OCI-LY3 (cell line): Measurements from ENCODE around the gene RHCE.

ENCODE experiments used
- H2AFZ ChIP-seq: fragments of 200-600, 300-600 bp; shearing (Covaris generic); 2 replicates; pipeline ENCODE4 v1.6.0; 2014; ENCODE audit warnings: antibody characterized with exemption, low read depth, low read length
- H3K27ac ChIP-seq: fragments of 200-600, 300-600 bp; sonication (generic); 2 replicates; pipeline ENCODE4 v1.5.1; 2014; ENCODE audit warnings: mild to moderate bottlenecking, low read length, moderate library complexity, mixed read lengths
- H3K27me3 ChIP-seq: fragments of 200-600, 300-600 bp; sonication (generic); 2 replicates; pipeline ENCODE4 v1.6.1; 2014; ENCODE audit warnings: low read depth, low read length, mixed read lengths
- H3K36me3 ChIP-seq: fragments of 200-600, 300-600 bp; sonication (generic); replicated peaks from 2 replicates; pipeline ENCODE3; 2014; ENCODE audit warnings: low read depth, low read length, mixed read lengths
- H3K4me1 ChIP-seq: fragments of 300-600, 200-600 bp; sonication (generic); 2 replicates; pipeline ENCODE4 v1.6.1; 2014; ENCODE audit warnings: low read length, mixed read lengths
- H3K4me2 ChIP-seq: fragments of 200-600, 300-600 bp; sonication (generic); 2 replicates; pipeline ENCODE4 v1.6.1; 2014; ENCODE audit warnings: low read length, mixed read lengths
- H3K4me3 ChIP-seq: fragments of 300-600, 200-600 bp; sonication (generic); 2 replicates; pipeline ENCODE4 v1.5.1; 2014; ENCODE audit warnings: antibody characterized with exemption, mild to moderate bottlenecking, low read length, moderate library complexity
- H3K79me2 ChIP-seq: fragments of 300-600, 200-600 bp; shearing (Covaris generic); 2 replicates; pipeline ENCODE4 v1.6.1; 2014; ENCODE audit warnings: mild to moderate bottlenecking, low read length, mixed read lengths
- H3K9ac ChIP-seq: fragments of 300-600, 200-600 bp; shearing (Covaris generic); 2 replicates; pipeline ENCODE4 v1.6.0; 2014; ENCODE audit warnings: mild to moderate bottlenecking, low read length, moderate library complexity
- H3K9me3 ChIP-seq: fragments of 200-600, 300-600 bp; shearing (Covaris generic); 2 replicates; pipeline ENCODE4 v1.6.1; 2014; ENCODE audit warnings: low read length, mixed read lengths; ENCODE audit not compliant: insufficient read depth
- H4K20me1 ChIP-seq: fragments of 200-600, 300-600 bp; sonication (generic); 2 replicates; pipeline ENCODE4 v1.6.1; 2016; ENCODE audit warnings: low read length, mixed read lengths; ENCODE audit not compliant: insufficient read depth
- EZH2phosphoT487 ChIP-seq: fragments of 200-600 bp; shearing (Covaris generic); IDR thresholded peaks from 2 replicates; pipeline ENCODE4 v1.6.1; 2018; ENCODE audit warnings: antibody characterized with exemption, mixed run types, low read depth
- TF ChIP-seq, protein P1 (sequence below): fragments of 200-600, 300-600 bp; sonication (generic); IDR thresholded peaks from 2 replicates; pipeline ENCODE4 v1.5.1; 2014; ENCODE audit warnings: antibody characterized with exemption, low read length, low read depth

The RHCE gene

DNA sequence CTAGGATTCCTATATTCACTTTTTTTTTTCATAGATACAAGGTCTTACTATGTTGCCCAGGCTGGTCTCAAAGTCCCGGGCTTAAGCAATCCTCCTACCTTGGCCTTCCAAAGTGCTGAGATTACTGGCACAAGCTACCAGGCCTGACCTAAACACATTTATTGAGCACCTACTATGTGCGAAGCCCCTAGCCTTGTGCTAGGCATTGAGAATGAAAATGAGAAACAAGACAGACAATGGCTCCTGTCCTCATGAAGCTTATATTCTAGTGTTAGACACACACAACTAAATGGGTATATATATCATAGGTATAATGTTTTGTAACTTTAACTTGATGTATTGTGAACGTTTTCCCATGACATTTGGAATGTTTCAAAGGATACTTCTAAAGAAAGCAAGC, 71.0 kb downstream of the RHCE start:
- H3K79me2 ChIP-seq = peaks cover 3% of the 10 kb centered on the region; the same call in 1 of the 2 replicates
- H4K20me1 ChIP-seq = no peaks in the 10 kb centered on the region
- H3K27me3 ChIP-seq = no peaks in the 10 kb centered on the region
- peaks cover 7% of the 10 kb centered on the region for H3K36me3 ChIP-seq
- H2AFZ ChIP-seq = no peak overlapping the region
- H3K4me1 ChIP-seq = no peaks in the 10 kb centered on the region
- TF ChIP-seq, protein P1, sequence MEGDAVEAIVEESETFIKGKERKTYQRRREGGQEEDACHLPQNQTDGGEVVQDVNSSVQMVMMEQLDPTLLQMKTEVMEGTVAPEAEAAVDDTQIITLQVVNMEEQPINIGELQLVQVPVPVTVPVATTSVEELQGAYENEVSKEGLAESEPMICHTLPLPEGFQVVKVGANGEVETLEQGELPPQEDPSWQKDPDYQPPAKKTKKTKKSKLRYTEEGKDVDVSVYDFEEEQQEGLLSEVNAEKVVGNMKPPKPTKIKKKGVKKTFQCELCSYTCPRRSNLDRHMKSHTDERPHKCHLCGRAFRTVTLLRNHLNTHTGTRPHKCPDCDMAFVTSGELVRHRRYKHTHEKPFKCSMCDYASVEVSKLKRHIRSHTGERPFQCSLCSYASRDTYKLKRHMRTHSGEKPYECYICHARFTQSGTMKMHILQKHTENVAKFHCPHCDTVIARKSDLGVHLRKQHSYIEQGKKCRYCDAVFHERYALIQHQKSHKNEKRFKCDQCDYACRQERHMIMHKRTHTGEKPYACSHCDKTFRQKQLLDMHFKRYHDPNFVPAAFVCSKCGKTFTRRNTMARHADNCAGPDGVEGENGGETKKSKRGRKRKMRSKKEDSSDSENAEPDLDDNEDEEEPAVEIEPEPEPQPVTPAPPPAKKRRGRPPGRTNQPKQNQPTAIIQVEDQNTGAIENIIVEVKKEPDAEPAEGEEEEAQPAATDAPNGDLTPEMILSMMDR = no peak
- TF ChIP-seq EZH2phosphoT487 = no peak
- H3K9me3 ChIP-seq = no peaks in the 10 kb centered on the region
- H3K9ac ChIP-seq = no peak overlapping the region
- H3K4me2 ChIP-seq = no peak overlapping the region
- H3K27ac ChIP-seq = no peak overlapping the region
- no peak overlapping the region for H3K4me3 ChIP-seq

DNA sequence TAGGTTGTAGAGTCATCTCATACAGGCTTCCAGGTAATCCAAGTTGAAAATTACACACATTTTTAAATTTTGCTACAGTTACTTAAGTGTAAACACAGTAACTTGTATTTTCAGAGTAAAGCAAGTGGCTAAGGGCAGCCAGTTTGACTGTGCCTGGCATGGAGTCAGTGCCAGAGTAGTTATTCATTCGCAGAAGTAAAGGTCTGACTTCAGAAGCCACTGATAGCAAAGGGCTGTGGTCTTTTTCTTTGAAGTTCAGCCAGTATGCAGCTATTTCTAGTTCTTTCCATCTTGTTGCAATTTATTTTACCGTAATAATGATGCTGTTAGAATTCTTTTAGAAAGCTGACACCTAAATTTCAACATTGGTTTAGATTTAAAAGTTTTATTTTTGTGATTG, 73.1 kb downstream of the RHCE start:
- Histone ChIP-seq H3K27ac (no peak overlapping the region), H3K9me3 (no peaks in the 10 kb centered on the region), H3K27me3 (no peaks in the 10 kb centered on the region), H2AFZ (no peak overlapping the region), H3K4me3 (no peak overlapping the region), H3K36me3 (peaks cover 12% of the 10 kb centered on the region), H3K9ac (no peak overlapping the region), H3K4me1 (no peaks in the 10 kb centered on the region), H3K79me2 (peaks cover 18% of the 10 kb centered on the region), H4K20me1 (no peaks in the 10 kb centered on the region), H3K4me2 (no peak overlapping the region)
- TF ChIP-seq, protein P1 = no peak
- no peak for TF ChIP-seq EZH2phosphoT487

DNA sequence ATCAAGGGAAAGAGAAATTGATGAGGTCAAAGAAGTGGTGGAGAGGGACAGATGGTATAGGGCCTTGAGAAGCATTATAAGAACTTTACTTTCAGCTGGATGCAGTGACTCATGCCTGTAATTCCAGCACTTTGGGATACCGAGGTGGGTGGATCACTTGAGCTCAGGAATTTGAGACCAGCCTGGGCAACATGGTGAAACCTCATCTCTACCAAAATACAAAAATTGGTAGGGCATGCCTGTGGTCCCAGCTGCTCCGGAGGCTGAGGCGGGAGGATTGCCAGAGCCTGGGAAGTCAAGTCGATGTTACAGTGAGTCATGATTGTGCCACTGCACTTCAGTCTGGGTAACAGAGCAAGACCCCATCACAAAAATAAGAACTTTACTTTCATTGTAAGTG, 76.8 kb downstream of the RHCE start:
- Histone ChIP-seq H3K4me1 (0 out of 2 replicates have a peak, but pooled peaks cover 5% of the 10 kb centered on the region), H3K27me3 (no peaks in the 10 kb centered on the region), H3K79me2 (peaks cover 55% of the 10 kb centered on the region), H4K20me1 (peaks cover 9% of the 10 kb centered on the region), H3K4me2 (no peak overlapping the region), H3K36me3 (peaks cover 13% of the 10 kb centered on the region), H3K9me3 (no peaks in the 10 kb centered on the region), H3K27ac (no peak overlapping the region), H2AFZ (no peak overlapping the region), H3K9ac (no peak overlapping the region), H3K4me3 (no peak overlapping the region)
- TF ChIP-seq, protein P1 = no peak
- TF ChIP-seq EZH2phosphoT487 = no peak

DNA sequence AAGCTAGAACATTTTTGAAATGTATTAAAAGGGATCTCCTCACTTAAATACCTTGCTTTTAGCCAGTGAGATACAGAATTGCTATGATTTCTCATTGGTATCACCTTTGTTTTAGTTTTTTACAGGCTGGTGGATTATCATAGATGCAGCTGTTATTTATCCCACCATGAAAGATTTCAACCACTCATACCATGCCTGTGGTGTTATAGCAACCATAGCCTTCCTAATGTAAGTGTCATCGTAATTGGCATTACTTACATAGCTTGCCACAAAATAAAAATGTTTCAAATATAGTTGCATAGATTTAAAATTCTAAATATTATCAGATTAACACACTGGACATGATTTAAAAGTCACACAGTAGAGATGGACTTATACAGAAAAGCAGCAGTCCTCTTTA, 77.8 kb downstream of the RHCE start:
- Histone ChIP-seq H3K79me2 (peaks cover 59% of the 10 kb centered on the region), H3K4me3 (no peak overlapping the region), H3K9ac (no peak overlapping the region), H3K27me3 (no peaks in the 10 kb centered on the region), H2AFZ (no peak overlapping the region), H3K4me1 (0 out of 2 replicates have a peak, but pooled peaks cover 5% of the 10 kb centered on the region), H3K36me3 (peaks cover 13% of the 10 kb centered on the region), H3K9me3 (no peaks in the 10 kb centered on the region), H3K27ac (no peak overlapping the region), H4K20me1 (peaks cover 9% of the 10 kb centered on the region), H3K4me2 (no peak overlapping the region)
- no peak for TF ChIP-seq EZH2phosphoT487

DNA sequence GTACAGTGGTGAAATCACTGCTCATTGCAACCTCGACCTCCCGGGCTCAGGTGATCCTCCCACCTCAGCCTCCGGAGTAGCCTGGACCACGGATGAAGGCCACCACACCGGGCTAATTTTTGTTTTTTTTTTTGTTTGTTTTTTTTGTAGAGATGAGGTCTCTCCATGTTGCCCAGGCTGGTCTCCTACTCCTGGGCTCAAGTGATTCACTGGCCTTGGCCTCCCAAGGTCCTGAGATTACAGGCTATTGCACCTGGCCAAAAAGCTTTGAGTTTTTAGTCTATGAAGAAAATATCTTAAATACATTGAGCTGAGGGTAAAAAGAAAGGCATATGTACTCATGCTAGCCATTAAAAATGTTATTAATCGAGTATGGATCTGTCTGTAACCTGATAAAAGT, 78.9 kb downstream of the RHCE start:
- Histone ChIP-seq H3K4me1 (0 out of 2 replicates have a peak, but pooled peaks cover 5% of the 10 kb centered on the region), H3K9me3 (no peaks in the 10 kb centered on the region), H4K20me1 (peaks cover 9% of the 10 kb centered on the region), H3K27ac (no peak overlapping the region), H3K27me3 (no peaks in the 10 kb centered on the region), H3K4me3 (no peak overlapping the region), H3K4me2 (no peak overlapping the region), H2AFZ (no peak overlapping the region), H3K9ac (no peak overlapping the region), H3K79me2 (peaks cover 61% of the 10 kb centered on the region), H3K36me3 (peaks cover 13% of the 10 kb centered on the region)
- TF ChIP-seq, protein P1 = no peak
- TF ChIP-seq EZH2phosphoT487 = no peak
